HepG2 (cell line): Measurements from ENCODE around the gene PPM1G. TPM values are rescaled to one million over a fixed set of nuclear protein-coding genes. Genes with fewer than 3 reads are reported as not detected.

Experiments
- AHDC1 ChIP-seq: sonication (generic); formaldehyde crosslinking; IDR thresholded peaks from 2 replicates; pipeline ENCODE4 v1.5.1; 2020; ENCODE audit warnings: mild to moderate bottlenecking, missing genetic modification reagents, borderline replicate concordance
- ASH2L ChIP-seq: fragments of 300-600, 200-600 bp; sonication (generic); IDR thresholded peaks from 2 replicates; pipeline ENCODE4 v1.7.0; 2017; ENCODE audit warnings: low read depth, mild to moderate bottlenecking, moderate library complexity, mixed read lengths, low read length; ENCODE audit not compliant: insufficient read length
- ATF1 ChIP-seq: IDR thresholded peaks from 2 replicates; pipeline ENCODE4 v1.6.1; 2016; ENCODE audit warnings: mild to moderate bottlenecking, control low read depth
- GTF3A ChIP-seq: sonication (generic); formaldehyde crosslinking; conservative IDR thresholded peaks from 2 replicates; pipeline ENCODE4 v1.4.0; 2020; ENCODE audit warnings: mild to moderate bottlenecking, missing genetic modification reagents
- HNF4G ChIP-seq, 2 experiments: sonication (generic) in 1 of 2; formaldehyde crosslinking in 1 of 2; IDR thresholded peaks; 2 replicates each; pipeline versions ENCODE4 v1.4.0 to v1.6.1; 2011 to 2020; ENCODE audit warnings: borderline replicate concordance in 2 of 2, low read depth in 2 of 2, mild to moderate bottlenecking in 2 of 2, low read length in 1 of 2, missing genetic modification reagents in 1 of 2, moderate library complexity in 1 of 2
- IKZF1 ChIP-seq: fragments of 450-650 bp; IDR thresholded peaks from 2 replicates; pipeline ENCODE4 v1.7.1; 2016
- KLF6 ChIP-seq: IDR thresholded peaks from 2 replicates; pipeline ENCODE4 v1.8.0; 2016; ENCODE audit warnings: missing biosample characterization, missing genetic modification reagents
- KLF9 ChIP-seq: IDR thresholded peaks from 2 replicates; pipeline ENCODE4 v1.6.1; 2016; ENCODE audit warnings: low read depth
- MATR3 ChIP-seq: sonication (generic); formaldehyde crosslinking; IDR thresholded peaks from 2 replicates; pipeline ENCODE4 v1.4.0; 2020; ENCODE audit warnings: missing genetic modification reagents
- TFAP4 ChIP-seq: sonication (generic); IDR thresholded peaks from 2 replicates; pipeline ENCODE4 v1.6.1; 2016; ENCODE audit warnings: low read depth, borderline replicate concordance
- ZNF33A ChIP-seq: sonication (generic); formaldehyde crosslinking; IDR thresholded peaks from 2 replicates; pipeline ENCODE4 v1.5.1; 2020; ENCODE audit warnings: missing genetic modification reagents, mild to moderate bottlenecking, moderate library complexity, borderline replicate concordance
- ZNF501 ChIP-seq: sonication (generic); formaldehyde crosslinking; IDR thresholded peaks from 2 replicates; pipeline ENCODE4 v1.5.1; 2020; ENCODE audit warnings: mild to moderate bottlenecking, moderate library complexity, missing genetic modification reagents
- ZNF572 ChIP-seq: sonication (generic); formaldehyde crosslinking; IDR thresholded peaks from 2 replicates; pipeline ENCODE4 v1.5.1; 2020; ENCODE audit warnings: mild to moderate bottlenecking, missing genetic modification reagents
- ZNF879 ChIP-seq: sonication (generic); formaldehyde crosslinking; IDR thresholded peaks from 2 replicates; pipeline ENCODE4 v1.8.1; 2023; ENCODE audit warnings: missing genetic modification reagents
- polyA plus RNA-seq, 8 experiments: library from polyadenylated mRNA; depleted of rRNA in 3 of 8; stranded (reverse) in 7 of 8; unstranded in 1 of 8; fragments of >200 nt; fragmentation: Illumina TruSeq in 4 of 8; extraction: Trizol in 4 of 8; gene quantifications; 2 replicates each; pipeline versions ENCODE4 v1.2.1 to v1.2.3, GENCODE V29; 2011 to 2016; ENCODE audit warnings: low read depth in 4 of 8, missing spikeins in 1 of 8, mixed read lengths in 1 of 8; ENCODE audit not compliant: insufficient read depth in 1 of 8
- total RNA-seq, 5 experiments: library from RNA; depleted of rRNA; stranded (reverse); fragments of >200 nt; fragmentation: Illumina TruSeq; extraction: Trizol; gene quantifications; 2 replicates each; pipeline ENCODE4 v1.2.3, GENCODE V29; 2016; ENCODE audit warnings: low read depth in 1 of 5
- TF ChIP-seq, protein P1 (sequence below): sonication (generic); formaldehyde crosslinking; conservative IDR thresholded peaks from 2 replicates; pipeline ENCODE4 v1.4.0; 2020; ENCODE audit warnings: missing genetic modification reagents
- TF ChIP-seq, protein P2 (sequence below): sonication (generic); formaldehyde crosslinking; IDR thresholded peaks from 2 replicates; pipeline ENCODE4 v1.8.0; 2022; ENCODE audit warnings: missing genetic modification reagents, mild to moderate bottlenecking, borderline replicate concordance
- TF ChIP-seq, protein P3 (sequence below): sonication (generic); formaldehyde crosslinking; IDR thresholded peaks from 2 replicates; pipeline ENCODE4 v1.4.0; 2020; ENCODE audit warnings: low read depth, mild to moderate bottlenecking, missing genetic modification reagents

Gene PPM1G
- total and polyA plus RNA-seq, 2 of the 13 experiments (the other 11 are each of a cell fraction or from before 2014, with no cell fraction given), result 58.2 to 213 TPM

GRCh38 chr2:27428213-27428977 lies 19.0 kb upstream of the PPM1G start, which contains the start of gene NRBP1 (continued):
- TF ChIP-seq MATR3 (CRISPR knock-in tag), result no peak
- peak; percentile 89 for TF ChIP-seq ASH2L
- TF ChIP-seq, protein P1, sequence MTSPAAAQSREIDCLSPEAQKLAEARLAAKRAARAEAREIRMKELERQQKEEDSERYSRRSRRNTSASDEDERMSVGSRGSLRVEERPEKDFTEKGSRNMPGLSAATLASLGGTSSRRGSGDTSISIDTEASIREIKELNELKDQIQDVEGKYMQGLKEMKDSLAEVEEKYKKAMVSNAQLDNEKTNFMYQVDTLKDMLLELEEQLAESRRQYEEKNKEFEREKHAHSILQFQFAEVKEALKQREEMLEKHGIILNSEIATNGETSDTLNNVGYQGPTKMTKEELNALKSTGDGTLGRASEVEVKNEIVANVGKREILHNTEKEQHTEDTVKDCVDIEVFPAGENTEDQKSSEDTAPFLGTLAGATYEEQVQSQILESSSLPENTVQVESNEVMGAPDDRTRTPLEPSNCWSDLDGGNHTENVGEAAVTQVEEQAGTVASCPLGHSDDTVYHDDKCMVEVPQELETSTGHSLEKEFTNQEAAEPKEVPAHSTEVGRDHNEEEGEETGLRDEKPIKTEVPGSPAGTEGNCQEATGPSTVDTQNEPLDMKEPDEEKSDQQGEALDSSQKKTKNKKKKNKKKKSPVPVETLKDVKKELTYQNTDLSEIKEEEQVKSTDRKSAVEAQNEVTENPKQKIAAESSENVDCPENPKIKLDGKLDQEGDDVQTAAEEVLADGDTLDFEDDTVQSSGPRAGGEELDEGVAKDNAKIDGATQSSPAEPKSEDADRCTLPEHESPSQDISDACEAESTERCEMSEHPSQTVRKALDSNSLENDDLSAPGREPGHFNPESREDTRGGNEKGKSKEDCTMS (CRISPR knock-in tag), result no peak
- TF ChIP-seq GTF3A, result no peak
- TF ChIP-seq AHDC1 (CRISPR knock-in tag), result 0 out of 2 replicates have a peak, but pooled peaks have one; percentile 43
- no peak for TF ChIP-seq IKZF1
- no peak for TF ChIP-seq HNF4G (IDR thresholded peaks at IDR 0.05; ENCODE audit: borderline replicate concordance, low read depth, low read length)
- no peak for TF ChIP-seq HNF4G (CRISPR knock-in tag; IDR thresholded peaks at IDR 0.05; ENCODE audit: borderline replicate concordance, low read depth)
- TF ChIP-seq, protein P2, sequence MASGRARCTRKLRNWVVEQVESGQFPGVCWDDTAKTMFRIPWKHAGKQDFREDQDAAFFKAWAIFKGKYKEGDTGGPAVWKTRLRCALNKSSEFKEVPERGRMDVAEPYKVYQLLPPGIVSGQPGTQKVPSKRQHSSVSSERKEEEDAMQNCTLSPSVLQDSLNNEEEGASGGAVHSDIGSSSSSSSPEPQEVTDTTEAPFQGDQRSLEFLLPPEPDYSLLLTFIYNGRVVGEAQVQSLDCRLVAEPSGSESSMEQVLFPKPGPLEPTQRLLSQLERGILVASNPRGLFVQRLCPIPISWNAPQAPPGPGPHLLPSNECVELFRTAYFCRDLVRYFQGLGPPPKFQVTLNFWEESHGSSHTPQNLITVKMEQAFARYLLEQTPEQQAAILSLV (CRISPR knock-in tag), result peak; percentile 82
- TF ChIP-seq ATF1 (CRISPR knock-in tag), result no peak
- TF ChIP-seq ZNF572 (CRISPR knock-in tag), result 0 out of 2 replicates have a peak, but pooled peaks have one; percentile 88
- peak; percentile 94 for TF ChIP-seq KLF9 (CRISPR knock-in tag)
- TF ChIP-seq ZNF501, result peak; percentile 94
- peak; percentile 95; the same call in 1 of the 2 replicates for TF ChIP-seq ZNF33A (CRISPR knock-in tag)
- TF ChIP-seq, protein P3, sequence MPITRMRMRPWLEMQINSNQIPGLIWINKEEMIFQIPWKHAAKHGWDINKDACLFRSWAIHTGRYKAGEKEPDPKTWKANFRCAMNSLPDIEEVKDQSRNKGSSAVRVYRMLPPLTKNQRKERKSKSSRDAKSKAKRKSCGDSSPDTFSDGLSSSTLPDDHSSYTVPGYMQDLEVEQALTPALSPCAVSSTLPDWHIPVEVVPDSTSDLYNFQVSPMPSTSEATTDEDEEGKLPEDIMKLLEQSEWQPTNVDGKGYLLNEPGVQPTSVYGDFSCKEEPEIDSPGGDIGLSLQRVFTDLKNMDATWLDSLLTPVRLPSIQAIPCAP (CRISPR knock-in tag), result no peak
- peak; percentile 82; the same call in 1 of the 2 replicates for TF ChIP-seq ZNF879 (CRISPR knock-in tag)
- TF ChIP-seq KLF6 (CRISPR knock-in tag), result peak; percentile 78
- TF ChIP-seq TFAP4, result peak; percentile 88; the same call in 1 of the 2 replicates
